Brain pericyte (primary cell): ENCODE data around the gene TARBP1.
"Not testable (repeated sequence)": the region's sequence is repeated elsewhere in the genome, so short reads cannot be mapped to it uniquely, and the experiment has no call there.

Experiments
- DNase-seq: peaks from one replicate; pipeline ENCODE4 v3.0.0-alpha.2; 2012; ENCODE audit warnings: low read depth, low spot score

Gene TARBP1

GRCh38 chr1:234478481-234479309 is at the start of gene TARBP1:
TARBP1 (minus strand) TSS chr1:234479179; CDS start chr1:234479103, 76 bp downstream.
- no peak for DNase-seq

GRCh38 chr1:234528074-234528865 is 49.3 kb upstream of the TARBP1 start:
- no peak for DNase-seq

GRCh38 chr1:234527346-234527745 is 48.4 kb upstream of the TARBP1 start:
- no peak for DNase-seq

GRCh38 chr1:234526922-234527321 is 47.9 kb upstream of the TARBP1 start:
- DNase-seq, result no peak

- no peak for DNase-seq
Observed at GRCh38 chr1:234525099-234525799, 46.3 kb upstream of the TARBP1 start.

GRCh38 chr1:234521836-234522235 is 42.9 kb upstream of the TARBP1 start:
- DNase-seq, result no peak

- no peak for DNase-seq
Observed at GRCh38 chr1:234520908-234521817, 42.2 kb upstream of the TARBP1 start.

GRCh38 chr1:234519506-234519905 is 40.5 kb upstream of the TARBP1 start:
- no peak for DNase-seq

GRCh38 chr1:234518876-234519275 is 39.9 kb upstream of the TARBP1 start:
- DNase-seq, result no peak

GRCh38 chr1:234518086-234518485 is 39.1 kb upstream of the TARBP1 start:
- DNase-seq, result not testable (repeated sequence)

- DNase-seq, result no peak
Observed at GRCh38 chr1:234517110-234517802, 38.3 kb upstream of the TARBP1 start.

GRCh38 chr1:234515821-234516241 is 36.9 kb upstream of the TARBP1 start:
- DNase-seq, result no peak

- no peak for DNase-seq
Observed at GRCh38 chr1:234515411-234515810, 36.4 kb upstream of the TARBP1 start.

GRCh38 chr1:234512451-234512861 is 33.5 kb upstream of the TARBP1 start:
- DNase-seq, result no peak

- DNase-seq, result no peak
Observed at GRCh38 chr1:234509457-234510328, 30.7 kb upstream of the TARBP1 start.

GRCh38 chr1:234507626-234508387 is 28.8 kb upstream of the TARBP1 start:
- DNase-seq, result no peak

GRCh38 chr1:234507089-234507488 is 28.1 kb upstream of the TARBP1 start:
- DNase-seq, result no peak

GRCh38 chr1:234505769-234506102 is 26.8 kb upstream of the TARBP1 start:
- DNase-seq, result no peak
